Muscle of arm (tissue), 12 donors: Measurements from ENCODE around the gene ARCN1. TPM values are rescaled to one million over a fixed set of nuclear protein-coding genes. Genes with fewer than 3 reads are reported as not detected.
A peak's percentile ranks its signal among the peaks of the same experiment; 100 is the strongest.
"Not testable (repeated sequence)": the region's sequence is repeated elsewhere in the genome, so short reads cannot be mapped to it uniquely, and the experiment has no call there.

Experiments used
- DNase-seq: peaks from one replicate; pipeline ENCODE4 v3.0.0-alpha.2; 2013
- polyA plus RNA-seq, 12 donors: library from polyadenylated mRNA; unstranded; fragments of 120-200 nt; gene quantifications; one replicate each; pipeline ENCODE4 v1.2.1, GENCODE V29; 2013; ENCODE audit not compliant: insufficient read length in 12 of 12

ARCN1 gene
- polyA plus RNA-seq, 12 donors, result 106 to 189 (median 141) TPM; not detected in 1

GRCh38 chr11:118603709-118604108 lies 31.5 kb downstream of the ARCN1 start:
- DNase-seq, result not testable (repeated sequence)

GRCh38 chr11:118604566-118604965 lies 32.4 kb downstream of the ARCN1 start:
- no peak for DNase-seq

- peak; percentile 95 for DNase-seq
Measured at GRCh38 chr11:118605116-118605867, 33.1 kb downstream of the ARCN1 start.

- no peak for DNase-seq
Measured at GRCh38 chr11:118606157-118606843, 34.1 kb downstream of the ARCN1 start.

GRCh38 chr11:118606844-118607228 lies 34.6 kb downstream of the ARCN1 start:
- no peak for DNase-seq

GRCh38 chr11:118607401-118608359 lies 35.5 kb downstream of the ARCN1 start, which contains the start of gene PHLDB1:
PHLDB1 (plus strand) TSS chr11:118607615; CDS start chr11:118613837, 6,222 bp downstream.
- peak; percentile 61 for DNase-seq

- peak; percentile 53 for DNase-seq
Measured at GRCh38 chr11:118608360-118609227, 36.4 kb downstream of the ARCN1 start.

- DNase-seq, result peak; percentile 42
Measured at GRCh38 chr11:118609380-118610224, 37.4 kb downstream of the ARCN1 start.

- DNase-seq, result no peak
Measured at GRCh38 chr11:118610225-118610772, 38.1 kb downstream of the ARCN1 start.

- peak; percentile 80 for DNase-seq
Measured at GRCh38 chr11:118610773-118611432, 38.7 kb downstream of the ARCN1 start.

- not testable (repeated sequence) for DNase-seq
Measured at GRCh38 chr11:118611433-118611795, 39.2 kb downstream of the ARCN1 start.

- no peak for DNase-seq
Measured at GRCh38 chr11:118612378-118612777, 40.2 kb downstream of the ARCN1 start.

GRCh38 chr11:118614511-118614910 lies 42.3 kb downstream of the ARCN1 start:
- DNase-seq, result no peak

- no peak for DNase-seq
Measured at GRCh38 chr11:118615282-118615975, 43.2 kb downstream of the ARCN1 start.

- no peak for DNase-seq
Measured at GRCh38 chr11:118615976-118616371, 43.8 kb downstream of the ARCN1 start.

GRCh38 chr11:118618115-118618990 lies 46.1 kb downstream of the ARCN1 start:
- DNase-seq, result no peak

- peak; percentile 41 for DNase-seq
Measured at GRCh38 chr11:118618991-118619375, 46.8 kb downstream of the ARCN1 start.
